ENCODE results near the gene DYRK4. TPM values are rescaled to one million over a fixed set of nuclear protein-coding genes. Genes with fewer than 3 reads are reported as not detected.

Gene DYRK4
- total RNA-seq, 2 experiments from 2014 or later, result 33.9 to 45.0 TPM

Other genes with a start within 250 kb of the DYRK4 start
- gene TIGAR, start 241.0 kb upstream of the DYRK4 start, total RNA-seq, result 1 to 10 TPM; 7.1 to 8.4 TPM
- gene FGF23, start 182.5 kb upstream of the DYRK4 start, total RNA-seq, result not detected
- not detected for gene FGF6, start 116.4 kb upstream of the DYRK4 start, total RNA-seq
- gene RAD51AP1, start 23.3 kb upstream of the DYRK4 start, total RNA-seq, result 10 to 100 TPM; 44.6 to 50.9 TPM
- gene AKAP3, start 86.8 kb downstream of the DYRK4 start, total RNA-seq, result 1 to 10 TPM; 1.3 to 2.8 TPM
- 100 to 1,000 TPM in 1 of 2 experiments, 10 to 100 TPM in 1; 93.3 to 132 TPM for gene NDUFA9, start 86.9 kb downstream of the DYRK4 start, total RNA-seq
- under 1 TPM; 0.73 to 0.76 TPM for gene GALNT8, start 158.2 kb downstream of the DYRK4 start, total RNA-seq